GM12875 (cell line): ENCODE results near the gene CDH4.

Experiments
- H3K4me3 ChIP-seq: one replicate; pipeline ENCODE4 v1.5.1; 2011; ENCODE audit warnings: low read depth, low read length, control low read depth
- CTCF ChIP-seq: IDR thresholded peaks from 2 replicates; pipeline ENCODE4 v1.5.1; 2011; ENCODE audit warnings: low read depth, mild to moderate bottlenecking, control low read depth, inconsistent platforms, low read length, moderate library complexity, borderline replicate concordance; ENCODE audit not compliant: insufficient read depth

CDH4 gene

GRCh38 chr20:61281286-61281795 lies 29.3 kb downstream of the CDH4 start:
- H3K4me3 ChIP-seq = no peak overlapping the region
- no peak for TF ChIP-seq CTCF

- H3K4me3 ChIP-seq = no peak overlapping the region
- TF ChIP-seq CTCF = no peak
Observed at GRCh38 chr20:61284752-61285151, 32.7 kb downstream of the CDH4 start.

GRCh38 chr20:61285152-61285645 lies 33.1 kb downstream of the CDH4 start:
- H3K4me3 ChIP-seq = no peak overlapping the region
- no peak for TF ChIP-seq CTCF

- no peak for TF ChIP-seq CTCF
- no peak overlapping the region for H3K4me3 ChIP-seq
Observed at GRCh38 chr20:61285691-61286090, 33.6 kb downstream of the CDH4 start.

GRCh38 chr20:61287583-61288275 lies 35.7 kb downstream of the CDH4 start:
- TF ChIP-seq CTCF = no peak
- H3K4me3 ChIP-seq = no peak overlapping the region

- no peak for TF ChIP-seq CTCF
- no peak overlapping the region for H3K4me3 ChIP-seq
Observed at GRCh38 chr20:61288331-61288784, 36.3 kb downstream of the CDH4 start.

- no peak for TF ChIP-seq CTCF
- no peak overlapping the region for H3K4me3 ChIP-seq
Observed at GRCh38 chr20:61289166-61289565, 37.1 kb downstream of the CDH4 start.
